GM19099 (cell line): ENCODE data around the gene SELENBP1.

ENCODE experiments used
- POLR2A ChIP-seq: IDR thresholded peaks from 3 replicates; pipeline ENCODE4 v1.6.1; 2011; ENCODE audit warnings: low read depth; ENCODE audit not compliant: insufficient read length; ENCODE audit errors: extremely low read depth

The SELENBP1 gene

DNA sequence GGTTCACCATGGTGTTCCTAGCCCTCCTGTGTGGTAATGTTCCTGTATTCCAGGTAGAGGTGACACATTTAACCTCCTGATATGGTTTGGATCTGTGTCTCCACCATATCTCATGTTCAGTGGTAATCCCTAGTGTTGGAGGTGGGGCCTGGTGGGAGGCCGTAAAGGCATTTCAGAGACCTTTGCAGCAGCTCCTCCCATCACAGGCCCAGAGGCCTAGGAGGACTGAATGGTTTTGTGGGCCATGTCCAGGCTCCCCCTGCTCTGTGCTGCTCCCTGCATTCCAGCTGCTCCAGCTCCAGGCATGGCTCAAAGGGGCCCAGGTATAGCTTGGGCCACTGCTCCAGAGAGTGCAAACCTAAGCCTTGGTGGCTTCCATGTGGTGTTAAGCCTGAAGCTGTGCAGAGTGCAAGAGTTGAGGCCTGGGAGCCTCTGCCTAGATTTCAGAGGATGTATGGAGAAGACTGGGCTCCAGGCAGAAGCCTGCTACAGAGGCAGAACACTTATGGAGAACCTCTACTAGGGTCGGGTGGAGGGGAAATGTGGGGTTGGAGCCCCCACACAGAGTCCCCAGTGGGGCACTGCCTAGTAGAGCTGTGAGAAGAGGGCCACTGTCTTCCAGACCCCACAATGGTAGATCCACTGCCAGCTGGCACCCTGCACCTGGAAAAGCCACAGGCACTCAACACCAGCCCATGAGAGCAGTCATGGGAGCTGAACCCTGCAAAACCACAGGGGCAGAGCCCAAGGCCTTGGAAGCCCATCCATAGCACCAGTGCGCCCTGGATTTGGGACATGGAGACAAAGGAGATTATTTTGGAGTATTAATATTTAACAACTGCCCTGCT lies 10.0 kb downstream of the SELENBP1 start:
- TF ChIP-seq POLR2A, result no peak

- TF ChIP-seq POLR2A, result no peak
Measured at GRCh38 chr1:151361883-151362282, 10.6 kb downstream of the SELENBP1 start.

GRCh38 chr1:151356696-151357095 lies 15.8 kb downstream of the SELENBP1 start:
- no peak for TF ChIP-seq POLR2A

DNA sequence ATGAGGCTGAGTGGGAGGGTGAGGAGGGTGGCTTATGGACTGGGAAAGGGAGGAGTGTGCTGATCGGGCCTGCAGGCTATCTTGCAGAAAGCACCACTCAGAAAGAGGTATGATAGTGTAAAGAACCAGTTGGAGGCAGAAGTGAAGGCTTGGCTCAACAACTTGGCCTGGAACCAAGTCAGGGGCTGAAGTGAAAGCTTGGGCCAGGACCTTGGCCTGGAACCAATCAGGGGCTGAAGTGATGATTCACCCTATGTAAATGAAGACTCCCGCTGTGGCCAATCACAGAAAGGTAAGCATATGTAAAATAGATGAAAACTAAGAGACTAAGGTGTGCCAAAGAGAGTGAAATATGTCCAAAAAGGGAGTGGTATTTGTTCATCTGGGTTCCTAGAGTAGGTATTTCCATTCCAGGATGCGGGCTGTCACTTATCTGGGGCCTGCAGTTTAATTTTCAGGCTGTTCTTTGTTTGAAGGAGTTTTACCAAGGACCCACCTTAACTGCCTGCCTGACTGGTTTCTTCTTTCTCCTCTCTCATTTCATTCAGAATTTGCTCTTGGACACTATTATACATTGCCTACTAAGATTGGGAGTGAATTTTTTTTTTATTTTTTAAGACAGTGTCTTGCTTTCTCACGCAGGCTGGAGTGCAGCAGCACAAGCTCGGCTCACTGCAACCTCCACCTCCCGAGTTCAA lies 20.3 kb downstream of the SELENBP1 start:
- no peak for TF ChIP-seq POLR2A

DNA sequence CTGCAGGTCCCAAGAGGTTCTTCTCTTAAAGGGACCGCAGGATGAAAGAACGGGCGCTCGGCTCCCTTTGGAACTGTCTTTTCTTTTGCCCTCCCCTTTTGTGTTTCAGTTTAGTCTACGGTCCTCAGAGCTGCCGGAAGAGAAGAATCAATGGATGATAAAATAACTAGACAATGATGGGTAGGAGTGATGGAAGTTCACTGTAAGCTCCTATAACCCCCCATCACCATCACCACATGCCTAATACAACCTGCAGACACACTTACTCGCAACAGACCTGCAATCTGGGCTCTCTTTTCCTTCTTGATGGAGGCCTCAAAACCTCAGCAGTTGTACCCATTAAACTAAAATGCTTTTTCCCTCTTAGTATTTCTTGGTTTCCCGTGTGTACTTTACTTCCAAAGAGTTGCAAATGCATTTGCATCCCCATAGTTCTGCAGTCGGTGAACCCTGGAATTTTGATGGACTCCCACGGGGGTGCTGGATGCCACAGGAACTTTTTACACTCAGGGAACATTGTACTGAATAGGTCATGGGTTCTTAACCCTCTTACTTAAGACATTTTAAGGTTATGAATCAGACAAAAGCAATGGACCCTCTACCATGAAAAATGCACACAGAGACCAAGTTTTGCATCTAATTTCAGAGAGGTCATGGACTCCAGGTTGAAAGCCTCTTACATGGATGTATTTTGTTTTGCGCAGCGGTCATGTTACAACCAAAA lies 24.8 kb downstream of the SELENBP1 start:
- peak; percentile 40 for TF ChIP-seq POLR2A

- TF ChIP-seq POLR2A, result peak; percentile 66
Measured at GRCh38 chr1:151346769-151347522, 25.6 kb downstream of the SELENBP1 start, which contains the start of gene RFX5. RFX5 (minus strand) TSS chr1:151347252; CDS start chr1:151346320, 932 bp downstream.

- TF ChIP-seq POLR2A, result no peak
Measured at GRCh38 chr1:151346082-151346768, 26.3 kb downstream of the SELENBP1 start.

- TF ChIP-seq POLR2A, result no peak
Measured at GRCh38 chr1:151344291-151344690, 28.2 kb downstream of the SELENBP1 start.

DNA sequence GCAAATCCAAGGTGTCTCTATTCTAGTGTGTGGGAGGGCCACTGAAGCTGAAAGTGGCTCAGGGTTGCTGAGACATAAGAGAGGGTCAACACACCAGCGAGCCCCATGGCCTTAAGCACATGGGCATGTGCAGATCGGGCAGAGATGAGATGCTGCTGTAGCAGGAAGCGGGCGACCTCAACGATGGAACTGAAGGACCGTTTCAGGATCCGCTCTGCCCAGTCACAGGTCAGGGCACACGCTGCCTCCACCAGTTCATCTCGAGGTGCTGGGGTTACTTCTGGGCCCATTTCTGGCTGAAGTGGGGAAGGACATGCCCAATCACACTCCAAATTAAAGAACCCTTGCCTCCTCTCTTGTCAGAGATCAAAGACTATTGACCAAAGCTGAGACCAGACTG lies 28.9 kb downstream of the SELENBP1 start:
- no peak for TF ChIP-seq POLR2A

DNA sequence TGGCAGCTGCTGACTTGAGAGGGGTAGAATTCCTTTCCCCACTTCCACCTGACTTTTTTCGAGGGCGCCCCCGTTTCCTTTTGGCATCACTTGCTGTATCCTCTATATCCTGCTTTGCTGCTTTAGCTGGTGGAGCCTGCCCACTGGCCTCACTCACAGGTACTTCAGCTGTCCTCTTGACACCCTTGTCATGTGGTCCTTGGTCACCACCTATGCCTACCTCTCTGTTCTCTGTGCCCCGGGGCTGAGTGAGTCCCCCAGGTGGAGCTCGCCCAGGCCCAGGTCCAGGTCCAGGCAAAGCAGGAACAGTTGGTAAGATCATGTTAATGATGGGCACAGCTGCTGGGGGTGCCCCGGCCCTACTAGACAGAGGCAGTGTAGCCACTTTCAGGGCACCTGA lies 29.9 kb downstream of the SELENBP1 start:
- no peak for TF ChIP-seq POLR2A

DNA sequence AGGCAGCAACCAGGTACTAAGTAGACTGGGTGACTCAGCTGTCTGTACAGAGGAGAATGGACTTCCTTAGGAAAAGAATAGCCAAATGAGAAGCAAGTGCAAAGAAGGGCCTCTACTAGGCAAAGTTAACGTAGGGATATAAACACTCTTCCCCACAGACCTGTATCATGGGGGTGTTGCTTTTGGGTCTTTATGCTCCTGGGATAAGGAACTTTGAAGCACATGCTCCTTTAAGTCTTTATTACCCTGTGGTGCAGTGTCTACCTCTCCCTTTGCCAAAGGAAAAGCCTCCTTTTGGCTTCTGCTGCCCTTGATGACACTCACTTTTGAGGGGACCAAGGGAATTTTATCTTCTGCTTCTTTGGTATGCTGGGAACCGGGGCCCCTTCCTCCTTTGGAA lies 30.5 kb downstream of the SELENBP1 start:
- TF ChIP-seq POLR2A, result no peak

DNA sequence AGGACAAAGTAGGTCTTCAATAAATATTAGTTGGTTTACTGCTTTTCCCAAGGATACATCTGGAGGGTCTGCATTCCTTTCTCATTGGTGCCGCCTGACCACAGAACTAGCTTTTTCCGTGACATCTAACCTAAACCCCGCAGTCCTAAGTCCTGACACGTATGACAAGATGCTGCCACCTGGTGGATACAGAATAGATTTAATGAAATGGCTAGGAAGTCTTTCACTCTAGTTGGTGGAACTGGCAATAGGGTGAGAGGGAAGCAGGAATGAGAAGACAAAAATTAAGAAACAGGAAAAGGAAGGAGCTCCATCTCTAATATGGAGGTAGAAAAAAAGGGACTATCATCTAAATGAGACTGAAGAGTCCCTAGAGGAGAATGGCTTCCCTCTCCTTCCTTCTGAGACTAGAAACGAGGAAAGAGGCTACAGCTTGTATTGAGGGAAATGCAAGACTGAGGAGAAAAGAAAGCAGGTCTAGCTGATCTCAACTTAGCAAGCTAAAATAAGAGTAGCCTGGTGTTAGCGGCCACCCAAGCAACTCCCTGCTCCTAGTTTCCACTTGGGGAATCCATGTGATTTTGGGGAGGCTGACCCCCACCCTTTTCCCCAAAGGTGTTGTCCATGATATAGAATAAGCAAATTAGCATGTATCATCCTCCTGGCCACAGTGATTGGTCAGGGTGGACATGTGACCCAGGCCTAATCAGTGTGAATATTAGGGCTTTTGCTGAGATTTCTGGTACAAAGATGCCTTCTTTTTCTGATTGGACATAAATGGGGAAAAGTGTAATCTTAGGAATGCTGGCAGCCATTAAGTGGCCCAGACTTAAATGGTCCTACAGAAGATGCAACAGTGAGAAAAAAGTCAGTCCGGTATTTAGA lies 31.4 kb downstream of the SELENBP1 start:
- peak; percentile 28 for TF ChIP-seq POLR2A

DNA sequence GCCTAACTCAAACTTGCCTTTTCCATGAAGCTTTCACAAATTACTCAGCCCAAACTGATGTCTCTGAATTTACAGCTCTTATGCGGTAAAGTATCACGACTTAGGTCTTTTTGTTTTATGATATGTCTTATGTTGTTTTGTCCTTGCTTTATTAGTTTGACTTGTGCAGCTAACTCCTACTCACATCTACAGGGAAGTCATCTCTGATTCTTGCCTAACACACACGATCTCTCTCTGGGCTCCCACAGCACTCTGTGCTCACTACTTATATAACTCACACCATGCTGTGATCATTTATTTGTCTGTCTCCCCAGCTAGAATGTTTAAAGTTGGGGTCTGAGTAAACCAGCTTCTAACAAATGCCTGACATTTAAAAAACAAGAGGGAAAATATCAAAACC lies 35.9 kb downstream of the SELENBP1 start:
- TF ChIP-seq POLR2A, result no peak

DNA sequence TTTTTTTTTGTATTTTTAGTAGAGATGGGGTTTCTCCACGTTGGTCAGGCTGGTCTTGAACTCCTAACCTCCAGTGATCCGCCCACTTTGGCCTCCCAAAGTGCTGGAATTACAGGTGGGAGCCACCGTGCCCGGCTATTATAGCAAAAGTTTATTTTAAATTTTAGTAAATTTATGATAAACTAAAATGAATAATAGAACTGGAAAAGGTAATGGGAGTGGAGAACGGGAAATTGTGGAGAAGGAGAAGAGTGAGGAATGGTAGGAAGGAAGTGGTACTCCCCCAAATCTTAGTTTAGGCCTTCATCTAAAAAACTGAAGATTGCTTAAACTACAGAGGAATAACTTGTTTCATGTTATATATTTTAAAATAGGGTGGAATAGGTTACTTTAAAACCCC lies 37.7 kb downstream of the SELENBP1 start:
- TF ChIP-seq POLR2A, result no peak
